HepG2 (cell line): ENCODE results near the gene CIAO2B. TPM values are rescaled to one million over a fixed set of nuclear protein-coding genes. Genes with fewer than 3 reads are reported as not detected.

Experiments
- ARID2 ChIP-seq: sonication (generic); formaldehyde crosslinking; IDR thresholded peaks from 2 replicates; pipeline ENCODE4 v1.8.1; 2022; ENCODE audit warnings: mild to moderate bottlenecking, missing genetic modification reagents, borderline replicate concordance
- BRCA1 ChIP-seq: sonication (generic); formaldehyde crosslinking; IDR thresholded peaks from 2 replicates; pipeline ENCODE4 v1.4.0; 2020; ENCODE audit warnings: missing genetic modification reagents
- RAD21 ChIP-seq: fragments of 450-650 bp; formaldehyde crosslinking; IDR thresholded peaks from 2 replicates; pipeline ENCODE4 v1.5.0; 2020; ENCODE audit warnings: mild to moderate bottlenecking
- TGIF2 ChIP-seq: IDR thresholded peaks from 2 replicates; pipeline ENCODE4 v1.6.1; 2016; ENCODE audit warnings: control low read depth, missing compliant biosample characterization
- TOE1 ChIP-seq: sonication (generic); formaldehyde crosslinking; IDR thresholded peaks from 2 replicates; pipeline ENCODE4 v1.4.0; 2020; ENCODE audit warnings: mild to moderate bottlenecking, missing genetic modification reagents
- ZC3H13 ChIP-seq: sonication (generic); formaldehyde crosslinking; IDR thresholded peaks from 2 replicates; pipeline ENCODE4 v1.8.1; 2023; ENCODE audit warnings: mild to moderate bottlenecking, missing genetic modification reagents, moderate library complexity
- ZNF225 ChIP-seq: sonication (generic); formaldehyde crosslinking; IDR thresholded peaks from 2 replicates; pipeline ENCODE4 v1.4.0; 2020; ENCODE audit warnings: mild to moderate bottlenecking, missing genetic modification reagents
- ZNF615 ChIP-seq: sonication (generic); formaldehyde crosslinking; IDR thresholded peaks from 2 replicates; pipeline ENCODE4 v1.5.0; 2020; ENCODE audit warnings: mild to moderate bottlenecking, missing genetic modification reagents, borderline replicate concordance
- ZNF619 ChIP-seq: sonication (generic); formaldehyde crosslinking; IDR thresholded peaks from 2 replicates; pipeline ENCODE4 v1.4.0; 2020; ENCODE audit warnings: mild to moderate bottlenecking, missing genetic modification reagents
- polyA plus RNA-seq, 8 experiments: library from polyadenylated mRNA; depleted of rRNA in 3 of 8; stranded (reverse) in 7 of 8; unstranded in 1 of 8; fragments of >200 nt; fragmentation: Illumina TruSeq in 4 of 8; extraction: Trizol in 4 of 8; gene quantifications; 2 replicates each; pipeline versions ENCODE4 v1.2.1 to v1.2.3, GENCODE V29; 2011 to 2016; ENCODE audit warnings: low read depth in 4 of 8, missing spikeins in 1 of 8, mixed read lengths in 1 of 8; ENCODE audit not compliant: insufficient read depth in 1 of 8
- total RNA-seq, 5 experiments: library from RNA; depleted of rRNA; stranded (reverse); fragments of >200 nt; fragmentation: Illumina TruSeq; extraction: Trizol; gene quantifications; 2 replicates each; pipeline ENCODE4 v1.2.3, GENCODE V29; 2016; ENCODE audit warnings: low read depth in 1 of 5
- TF ChIP-seq, protein P1 (sequence below): sonication (generic); formaldehyde crosslinking; IDR thresholded peaks from 2 replicates; pipeline ENCODE4 v1.4.0; 2020; ENCODE audit warnings: mild to moderate bottlenecking, missing genetic modification reagents
- TF ChIP-seq, protein P2 (sequence below): sonication (generic); formaldehyde crosslinking; IDR thresholded peaks from 2 replicates; pipeline ENCODE4 v1.5.0; 2020; ENCODE audit warnings: mild to moderate bottlenecking, missing genetic modification reagents, moderate library complexity
- TF ChIP-seq, protein P3 (sequence below): sonication (generic); formaldehyde crosslinking; IDR thresholded peaks from 2 replicates; pipeline ENCODE4 v1.4.0; 2020; ENCODE audit warnings: mild to moderate bottlenecking, missing genetic modification reagents
- TF ChIP-seq, protein P4 (sequence below): sonication (generic); formaldehyde crosslinking; IDR thresholded peaks from 2 replicates; pipeline ENCODE4 v1.4.0; 2020; ENCODE audit warnings: missing genetic modification reagents
- TF ChIP-seq, protein P5 (sequence below): IDR thresholded peaks from 2 replicates; pipeline ENCODE4 v1.6.1; 2016; ENCODE audit warnings: missing genetic modification reagents, missing compliant biosample characterization
- TF ChIP-seq, protein P6 (sequence below): sonication (generic); formaldehyde crosslinking; IDR thresholded peaks from 2 replicates; pipeline ENCODE4 v1.4.0; 2020; ENCODE audit warnings: low read depth, mild to moderate bottlenecking, missing genetic modification reagents
- TF ChIP-seq, protein P7 (sequence below): sonication (generic); formaldehyde crosslinking; IDR thresholded peaks from 2 replicates; pipeline ENCODE4 v1.4.0; 2020; ENCODE audit warnings: missing genetic modification reagents

CIAO2B gene
- total and polyA plus RNA-seq, 2 of the 13 experiments (the other 11 are each of a cell fraction or from before 2014, with no cell fraction given) = 157 to 293 TPM

DNA sequence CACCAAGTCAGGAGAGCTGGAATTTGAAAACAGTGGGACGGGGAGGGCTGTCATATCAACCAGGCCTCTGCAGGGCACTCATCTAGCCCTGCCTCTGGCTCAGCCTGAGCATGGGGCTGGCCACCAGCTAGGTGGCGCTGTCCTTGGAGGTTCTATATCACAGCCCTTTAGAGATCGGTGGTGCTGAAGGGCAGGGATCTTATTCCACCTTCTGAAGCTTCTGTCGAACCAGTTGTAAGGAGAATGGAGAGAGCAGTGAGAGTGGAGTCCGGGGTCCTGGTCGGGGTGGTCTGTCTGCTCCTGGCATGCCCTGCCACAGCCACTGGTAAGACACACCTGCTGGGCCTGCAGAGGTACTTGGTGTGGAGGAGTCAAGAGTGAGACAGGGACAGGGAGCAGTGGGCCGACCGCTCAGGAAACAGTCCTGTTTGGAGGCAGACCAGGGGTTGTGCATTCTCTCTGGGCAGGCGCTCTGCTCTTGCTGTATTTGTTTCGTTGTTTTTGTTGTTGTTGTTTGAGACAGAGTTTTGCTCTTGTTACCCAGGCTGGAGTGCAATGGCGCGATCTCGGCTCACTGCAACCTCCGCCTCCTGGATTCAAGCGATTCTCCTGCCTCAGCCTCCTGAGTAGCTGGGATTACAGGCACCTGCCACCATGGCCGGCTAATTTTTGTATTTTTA is 27.0 kb upstream of the CIAO2B start, which contains the start of gene CES3 (continued):
- TF ChIP-seq, protein P1, sequence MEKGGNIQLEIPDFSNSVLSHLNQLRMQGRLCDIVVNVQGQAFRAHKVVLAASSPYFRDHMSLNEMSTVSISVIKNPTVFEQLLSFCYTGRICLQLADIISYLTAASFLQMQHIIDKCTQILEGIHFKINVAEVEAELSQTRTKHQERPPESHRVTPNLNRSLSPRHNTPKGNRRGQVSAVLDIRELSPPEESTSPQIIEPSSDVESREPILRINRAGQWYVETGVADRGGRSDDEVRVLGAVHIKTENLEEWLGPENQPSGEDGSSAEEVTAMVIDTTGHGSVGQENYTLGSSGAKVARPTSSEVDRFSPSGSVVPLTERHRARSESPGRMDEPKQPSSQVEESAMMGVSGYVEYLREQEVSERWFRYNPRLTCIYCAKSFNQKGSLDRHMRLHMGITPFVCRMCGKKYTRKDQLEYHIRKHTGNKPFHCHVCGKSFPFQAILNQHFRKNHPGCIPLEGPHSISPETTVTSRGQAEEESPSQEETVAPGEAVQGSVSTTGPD = no peak
- TF ChIP-seq ZNF225 (CRISPR knock-in tag) = peak; percentile 81; the same call in 1 of the 2 replicates
- peak; percentile 69; the same call in 1 of the 2 replicates for TF ChIP-seq TGIF2
- TF ChIP-seq, protein P2, sequence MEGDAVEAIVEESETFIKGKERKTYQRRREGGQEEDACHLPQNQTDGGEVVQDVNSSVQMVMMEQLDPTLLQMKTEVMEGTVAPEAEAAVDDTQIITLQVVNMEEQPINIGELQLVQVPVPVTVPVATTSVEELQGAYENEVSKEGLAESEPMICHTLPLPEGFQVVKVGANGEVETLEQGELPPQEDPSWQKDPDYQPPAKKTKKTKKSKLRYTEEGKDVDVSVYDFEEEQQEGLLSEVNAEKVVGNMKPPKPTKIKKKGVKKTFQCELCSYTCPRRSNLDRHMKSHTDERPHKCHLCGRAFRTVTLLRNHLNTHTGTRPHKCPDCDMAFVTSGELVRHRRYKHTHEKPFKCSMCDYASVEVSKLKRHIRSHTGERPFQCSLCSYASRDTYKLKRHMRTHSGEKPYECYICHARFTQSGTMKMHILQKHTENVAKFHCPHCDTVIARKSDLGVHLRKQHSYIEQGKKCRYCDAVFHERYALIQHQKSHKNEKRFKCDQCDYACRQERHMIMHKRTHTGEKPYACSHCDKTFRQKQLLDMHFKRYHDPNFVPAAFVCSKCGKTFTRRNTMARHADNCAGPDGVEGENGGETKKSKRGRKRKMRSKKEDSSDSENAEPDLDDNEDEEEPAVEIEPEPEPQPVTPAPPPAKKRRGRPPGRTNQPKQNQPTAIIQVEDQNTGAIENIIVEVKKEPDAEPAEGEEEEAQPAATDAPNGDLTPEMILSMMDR (CRISPR knock-in tag) = peak; percentile 98
- TF ChIP-seq, protein P3, sequence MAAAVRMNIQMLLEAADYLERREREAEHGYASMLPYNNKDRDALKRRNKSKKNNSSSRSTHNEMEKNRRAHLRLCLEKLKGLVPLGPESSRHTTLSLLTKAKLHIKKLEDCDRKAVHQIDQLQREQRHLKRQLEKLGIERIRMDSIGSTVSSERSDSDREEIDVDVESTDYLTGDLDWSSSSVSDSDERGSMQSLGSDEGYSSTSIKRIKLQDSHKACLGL (CRISPR knock-in tag) = no peak
- TF ChIP-seq, protein P4, sequence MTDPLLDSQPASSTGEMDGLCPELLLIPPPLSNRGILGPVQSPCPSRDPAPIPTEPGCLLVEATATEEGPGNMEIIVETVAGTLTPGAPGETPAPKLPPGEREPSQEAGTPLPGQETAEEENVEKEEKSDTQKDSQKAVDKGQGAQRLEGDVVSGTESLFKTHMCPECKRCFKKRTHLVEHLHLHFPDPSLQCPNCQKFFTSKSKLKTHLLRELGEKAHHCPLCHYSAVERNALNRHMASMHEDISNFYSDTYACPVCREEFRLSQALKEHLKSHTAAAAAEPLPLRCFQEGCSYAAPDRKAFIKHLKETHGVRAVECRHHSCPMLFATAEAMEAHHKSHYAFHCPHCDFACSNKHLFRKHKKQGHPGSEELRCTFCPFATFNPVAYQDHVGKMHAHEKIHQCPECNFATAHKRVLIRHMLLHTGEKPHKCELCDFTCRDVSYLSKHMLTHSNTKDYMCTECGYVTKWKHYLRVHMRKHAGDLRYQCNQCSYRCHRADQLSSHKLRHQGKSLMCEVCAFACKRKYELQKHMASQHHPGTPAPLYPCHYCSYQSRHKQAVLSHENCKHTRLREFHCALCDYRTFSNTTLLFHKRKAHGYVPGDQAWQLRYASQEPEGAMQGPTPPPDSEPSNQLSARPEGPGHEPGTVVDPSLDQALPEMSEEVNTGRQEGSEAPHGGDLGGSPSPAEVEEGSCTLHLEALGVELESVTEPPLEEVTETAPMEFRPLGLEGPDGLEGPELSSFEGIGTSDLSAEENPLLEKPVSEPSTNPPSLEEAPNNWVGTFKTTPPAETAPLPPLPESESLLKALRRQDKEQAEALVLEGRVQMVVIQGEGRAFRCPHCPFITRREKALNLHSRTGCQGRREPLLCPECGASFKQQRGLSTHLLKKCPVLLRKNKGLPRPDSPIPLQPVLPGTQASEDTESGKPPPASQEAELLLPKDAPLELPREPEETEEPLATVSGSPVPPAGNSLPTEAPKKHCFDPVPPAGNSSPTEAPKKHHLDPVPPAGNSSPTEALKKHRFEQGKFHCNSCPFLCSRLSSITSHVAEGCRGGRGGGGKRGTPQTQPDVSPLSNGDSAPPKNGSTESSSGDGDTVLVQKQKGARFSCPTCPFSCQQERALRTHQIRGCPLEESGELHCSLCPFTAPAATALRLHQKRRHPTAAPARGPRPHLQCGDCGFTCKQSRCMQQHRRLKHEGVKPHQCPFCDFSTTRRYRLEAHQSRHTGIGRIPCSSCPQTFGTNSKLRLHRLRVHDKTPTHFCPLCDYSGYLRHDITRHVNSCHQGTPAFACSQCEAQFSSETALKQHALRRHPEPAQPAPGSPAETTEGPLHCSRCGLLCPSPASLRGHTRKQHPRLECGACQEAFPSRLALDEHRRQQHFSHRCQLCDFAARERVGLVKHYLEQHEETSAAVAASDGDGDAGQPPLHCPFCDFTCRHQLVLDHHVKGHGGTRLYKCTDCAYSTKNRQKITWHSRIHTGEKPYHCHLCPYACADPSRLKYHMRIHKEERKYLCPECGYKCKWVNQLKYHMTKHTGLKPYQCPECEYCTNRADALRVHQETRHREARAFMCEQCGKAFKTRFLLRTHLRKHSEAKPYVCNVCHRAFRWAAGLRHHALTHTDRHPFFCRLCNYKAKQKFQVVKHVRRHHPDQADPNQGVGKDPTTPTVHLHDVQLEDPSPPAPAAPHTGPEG = no peak
- TF ChIP-seq ARID2 (CRISPR knock-in tag) = no peak
- TF ChIP-seq, protein P5, sequence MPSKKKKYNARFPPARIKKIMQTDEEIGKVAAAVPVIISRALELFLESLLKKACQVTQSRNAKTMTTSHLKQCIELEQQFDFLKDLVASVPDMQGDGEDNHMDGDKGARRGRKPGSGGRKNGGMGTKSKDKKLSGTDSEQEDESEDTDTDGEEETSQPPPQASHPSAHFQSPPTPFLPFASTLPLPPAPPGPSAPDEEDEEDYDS = peak; percentile 64; the same call in 1 of the 2 replicates
- TF ChIP-seq ZNF615 (CRISPR knock-in tag) = 0 out of 2 replicates have a peak, but pooled peaks have one; percentile 56
- 0 out of 2 replicates have a peak, but pooled peaks have one; percentile 41 for TF ChIP-seq BRCA1 (CRISPR knock-in tag)
- TF ChIP-seq RAD21 (CRISPR knock-in tag) = peak; percentile 55
- TF ChIP-seq, protein P6, sequence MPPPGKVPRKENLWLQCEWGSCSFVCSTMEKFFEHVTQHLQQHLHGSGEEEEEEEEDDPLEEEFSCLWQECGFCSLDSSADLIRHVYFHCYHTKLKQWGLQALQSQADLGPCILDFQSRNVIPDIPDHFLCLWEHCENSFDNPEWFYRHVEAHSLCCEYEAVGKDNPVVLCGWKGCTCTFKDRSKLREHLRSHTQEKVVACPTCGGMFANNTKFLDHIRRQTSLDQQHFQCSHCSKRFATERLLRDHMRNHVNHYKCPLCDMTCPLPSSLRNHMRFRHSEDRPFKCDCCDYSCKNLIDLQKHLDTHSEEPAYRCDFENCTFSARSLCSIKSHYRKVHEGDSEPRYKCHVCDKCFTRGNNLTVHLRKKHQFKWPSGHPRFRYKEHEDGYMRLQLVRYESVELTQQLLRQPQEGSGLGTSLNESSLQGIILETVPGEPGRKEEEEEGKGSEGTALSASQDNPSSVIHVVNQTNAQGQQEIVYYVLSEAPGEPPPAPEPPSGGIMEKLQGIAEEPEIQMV (CRISPR knock-in tag) = peak; percentile 72; the same call in 1 of the 2 replicates
- peak; percentile 52; the same call in 1 of the 2 replicates for TF ChIP-seq TOE1
- peak; percentile 76; the same call in 1 of the 2 replicates for TF ChIP-seq ZNF619 (CRISPR knock-in tag)
- TF ChIP-seq ZC3H13 (CRISPR knock-in tag) = no peak
- TF ChIP-seq, protein P7, sequence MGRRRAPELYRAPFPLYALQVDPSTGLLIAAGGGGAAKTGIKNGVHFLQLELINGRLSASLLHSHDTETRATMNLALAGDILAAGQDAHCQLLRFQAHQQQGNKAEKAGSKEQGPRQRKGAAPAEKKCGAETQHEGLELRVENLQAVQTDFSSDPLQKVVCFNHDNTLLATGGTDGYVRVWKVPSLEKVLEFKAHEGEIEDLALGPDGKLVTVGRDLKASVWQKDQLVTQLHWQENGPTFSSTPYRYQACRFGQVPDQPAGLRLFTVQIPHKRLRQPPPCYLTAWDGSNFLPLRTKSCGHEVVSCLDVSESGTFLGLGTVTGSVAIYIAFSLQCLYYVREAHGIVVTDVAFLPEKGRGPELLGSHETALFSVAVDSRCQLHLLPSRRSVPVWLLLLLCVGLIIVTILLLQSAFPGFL (CRISPR knock-in tag) = no peak
